Brain microvascular endothelial cell (primary cell): ENCODE results near the gene ZAR1.
"Not testable (repeated sequence)": the region's sequence is repeated elsewhere in the genome, so short reads cannot be mapped to it uniquely, and the experiment has no call there.

Experiments
- DNase-seq: peaks from one replicate; pipeline ENCODE4 v3.0.0-alpha.2; 2020
- H3K27ac ChIP-seq: fragments of 250-450 bp; sonication (Bioruptor Pico); 2 replicates; pipeline ENCODE4 v1.5.1; 2020; ENCODE audit warnings: mild to moderate bottlenecking, moderate library complexity
- H3K27me3 ChIP-seq: fragments of 250-450 bp; sonication (Bioruptor Pico); replicated peaks from 2 replicates; pipeline ENCODE4 v1.5.1; 2020; ENCODE audit warnings: mild to moderate bottlenecking
- H3K36me3 ChIP-seq: fragments of 250-450 bp; sonication (Bioruptor Pico); replicated peaks from 2 replicates; pipeline ENCODE4 v1.5.1; 2020; ENCODE audit warnings: mild to moderate bottlenecking
- H3K4me3 ChIP-seq: 2 replicates; pipeline ENCODE4 v1.5.1; 2011; ENCODE audit warnings: low read depth, mild to moderate bottlenecking, control low read depth, low read length, moderate library complexity
- CTCF ChIP-seq: IDR thresholded peaks from 2 replicates; pipeline ENCODE4 v1.5.1; 2011; ENCODE audit warnings: low read depth, mild to moderate bottlenecking, moderate library complexity, low read length, control low read depth, inconsistent platforms; ENCODE audit errors: missing control alignments
- in situ Hi-C: cut with HindIII; loops from 2 replicates; pipeline ENCODE4 v1.10.0; 2017; ENCODE audit warnings: low sequenced_read_pairs, low pct_ligation_motif_present

Gene ZAR1

DNA sequence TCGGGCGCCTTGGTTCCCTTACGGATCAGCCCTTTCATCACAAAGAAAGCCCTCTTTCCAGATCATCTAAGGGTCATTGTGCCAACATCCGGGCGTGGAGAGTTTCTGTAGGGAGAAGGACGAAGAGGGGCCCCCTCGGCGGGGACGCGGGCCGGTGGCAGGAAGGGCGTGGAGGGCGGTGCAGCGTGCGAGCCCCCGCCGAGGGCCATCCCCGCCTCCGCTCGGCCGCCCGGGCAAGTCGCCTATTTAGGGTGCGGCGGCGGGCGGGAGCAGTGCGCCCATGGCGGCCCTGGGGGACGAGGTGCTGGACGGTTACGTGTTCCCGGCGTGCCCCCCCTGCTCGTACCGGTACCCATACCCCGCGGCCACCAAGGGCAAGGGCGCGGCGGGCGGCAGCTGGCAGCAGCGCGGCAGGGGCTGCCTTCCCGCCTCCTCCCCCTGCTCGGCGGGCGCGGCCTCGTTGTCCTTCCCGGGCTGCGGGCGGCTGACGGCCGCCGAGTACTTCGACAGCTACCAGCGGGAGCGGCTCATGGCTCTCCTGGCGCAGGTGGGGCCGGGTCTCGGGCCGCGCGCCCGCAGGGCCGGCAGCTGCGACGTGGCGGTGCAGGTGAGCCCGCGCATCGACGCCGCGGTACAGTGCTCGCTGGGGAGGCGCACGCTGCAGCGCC, at the start of gene ZAR1:
Gene ZAR1, plus strand, starts transcription at position 241 of the 668 bp plus-strand sequence. Its CDS starts 40 bp downstream, at position 281.
- Histone ChIP-seq H3K27me3 (peaks cover 30% of the 10 kb centered on the region), H3K4me3 (peak within 1 kb of the TSS; percentile 5), H3K27ac (no peak within 1 kb of the TSS)

DNA sequence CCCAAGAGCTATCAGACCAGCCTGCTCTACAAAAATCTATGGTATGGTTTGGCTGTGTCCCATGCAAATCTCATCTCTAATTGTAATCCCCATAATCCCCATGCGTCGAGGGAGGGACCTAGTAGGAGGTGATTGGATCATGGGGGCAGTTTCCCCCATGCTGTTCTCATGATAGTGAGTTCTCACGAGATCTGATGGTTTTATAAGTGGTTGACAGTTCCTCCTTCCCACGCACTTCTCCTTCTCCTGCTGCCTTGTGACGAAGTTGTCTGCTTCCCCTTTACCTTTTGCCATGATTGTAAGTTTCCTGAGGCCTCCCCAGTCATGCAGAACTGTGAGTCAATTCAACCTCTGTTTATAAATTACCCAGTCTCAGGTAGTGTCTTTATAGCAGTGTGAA, 49.1 kb upstream of the ZAR1 start:
- H3K27ac ChIP-seq, in situ Hi-C loops, H3K27me3 ChIP-seq, H3K4me3 ChIP-seq, H3K36me3 ChIP-seq, DNase-seq: not testable (repeated sequence)

More for the DNA sequence above, at the start of gene ZAR1:
- no peak for DNase-seq
- no peaks in the 10 kb centered on the region for H3K36me3 ChIP-seq
- in situ Hi-C loops: no loop called here
- no peak for TF ChIP-seq CTCF

DNA sequence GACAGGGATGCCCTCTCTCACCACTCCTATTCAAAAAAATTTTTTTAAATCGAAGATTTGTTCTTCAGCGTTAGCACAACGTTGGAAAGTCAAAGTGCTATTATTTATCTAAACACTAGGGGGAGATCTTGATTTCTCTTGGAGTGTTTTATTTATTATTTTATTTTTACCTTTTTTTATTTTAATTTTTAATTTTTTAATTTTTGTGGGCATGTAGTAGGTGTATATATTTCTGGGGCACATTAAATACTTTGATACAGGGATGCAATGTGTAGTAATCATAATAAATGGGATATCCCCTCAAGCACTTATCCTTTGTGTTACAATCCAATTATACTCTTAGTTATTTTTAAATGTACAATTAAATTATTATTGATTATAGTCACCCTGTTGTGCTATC, 44.3 kb upstream of the ZAR1 start:
- Histone ChIP-seq H3K36me3 (no peaks in the 10 kb centered on the region), H3K27me3 (no peaks in the 10 kb centered on the region), H3K27ac (no peak overlapping the region), H3K4me3 (no peak overlapping the region)
- DNase-seq: no peak
- in situ Hi-C loops: no loop called here
- peak; percentile 36 for TF ChIP-seq CTCF

- Histone ChIP-seq H3K27me3 (no peaks in the 10 kb centered on the region), H3K27ac (no peak overlapping the region), H3K36me3 (no peaks in the 10 kb centered on the region), H3K4me3 (no peak overlapping the region)
- in situ Hi-C loops: no loop called here
- TF ChIP-seq CTCF: no peak
- DNase-seq: no peak
Measured at GRCh38 chr4:48446642-48447041, 43.4 kb upstream of the ZAR1 start.

GRCh38 chr4:48449151-48449550, 40.9 kb upstream of the ZAR1 start:
- H3K27ac ChIP-seq: no peak overlapping the region
- no peak for DNase-seq
- no peak overlapping the region for H3K4me3 ChIP-seq
- in situ Hi-C loops: no loop called here
- no peaks in the 10 kb centered on the region for H3K36me3 ChIP-seq
- TF ChIP-seq CTCF: no peak
- H3K27me3 ChIP-seq: no peaks in the 10 kb centered on the region

DNA sequence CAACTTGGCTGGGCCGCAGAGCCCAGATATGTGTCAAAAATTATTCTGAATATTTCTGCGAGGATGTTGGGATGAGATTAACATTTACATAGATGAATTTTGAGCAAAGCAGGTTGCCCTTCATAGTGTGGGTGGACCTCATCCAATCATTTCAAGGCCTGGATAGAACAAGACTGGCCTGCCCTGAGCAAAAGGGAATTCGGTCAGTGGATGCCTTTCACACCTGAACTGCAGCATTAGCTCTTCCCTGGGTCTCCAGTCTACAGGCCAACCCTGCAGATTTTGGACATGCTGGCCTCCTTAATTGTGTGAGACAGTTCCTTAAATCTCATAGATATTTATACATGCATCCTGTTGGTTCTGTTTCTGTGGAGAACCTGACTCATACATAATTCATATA, 39.3 kb upstream of the ZAR1 start:
- no peak overlapping the region for H3K27ac ChIP-seq
- DNase-seq: no peak
- in situ Hi-C loops: no loop called here
- no peaks in the 10 kb centered on the region for H3K36me3 ChIP-seq
- no peak for TF ChIP-seq CTCF
- H3K4me3 ChIP-seq: no peak overlapping the region
- no peaks in the 10 kb centered on the region for H3K27me3 ChIP-seq

- in situ Hi-C loops, H3K27ac ChIP-seq, H3K4me3 ChIP-seq, H3K36me3 ChIP-seq, DNase-seq, H3K27me3 ChIP-seq: not testable (repeated sequence)
Measured at GRCh38 chr4:48451656-48452055, 38.4 kb upstream of the ZAR1 start.
